Panc1 (cell line): Measurements from ENCODE around the gene STARD8. TPM values are rescaled to one million over a fixed set of nuclear protein-coding genes. Genes with fewer than 3 reads are reported as not detected.

Source experiments
- ATAC-seq: fragments of 200-7000 bp; cut with Tn5 transposase; 2 replicates; pipeline ENCODE4 v1.9.1; 2020; ENCODE audit warnings: mild to moderate bottlenecking, moderate library complexity
- BruUV-seq: library from RNA; stranded (reverse); fragments of 400-500 nt; replicated peaks from 2 replicates; lab custom pipeline; 2021; lab: Mats Ljungman, UMichigan
- CTCF ChIA-PET: fragments of 300-600 bp; sonication (Branson Sonifier 250); formaldehyde crosslinking; loops from one replicate; lab custom pipeline; 2022; ENCODE audit warnings: antibody characterized with exemption; lab: Charles Lee
- POLR2A ChIA-PET: fragments of 300-600 bp; sonication (Branson Sonifier 250); formaldehyde crosslinking; loops from one replicate; lab custom pipeline; 2022; ENCODE audit warnings: antibody characterized with exemption; lab: Charles Lee
- DNase-seq: peaks from one replicate; pipeline ENCODE4 v3.0.0-alpha.2; 2010; ENCODE audit warnings: low read depth, low spot score
- H3K27ac ChIP-seq: 2 replicates; pipeline ENCODE4 v1.5.1; 2011; ENCODE audit warnings: mild to moderate bottlenecking, low read length, inconsistent platforms
- H3K27me3 ChIP-seq: fragments of 200-500 bp; sonication (Bioruptor generic); 2 replicates; pipeline ENCODE4 v1.6.0; 2014; ENCODE audit warnings: low read length, inconsistent platforms; ENCODE audit not compliant: control insufficient read depth, insufficient read depth
- H3K36me3 ChIP-seq: fragments of 200-500 bp; sonication (Bioruptor generic); 2 replicates; pipeline ENCODE4 v1.5.1; 2014; ENCODE audit warnings: inconsistent platforms, mild to moderate bottlenecking, low read length, moderate library complexity; ENCODE audit not compliant: control insufficient read depth, insufficient read depth
- H3K4me1 ChIP-seq: 2 replicates; pipeline ENCODE4 v1.5.1; 2011; ENCODE audit warnings: inconsistent platforms, mild to moderate bottlenecking, low read length, moderate library complexity; ENCODE audit not compliant: control insufficient read depth, insufficient read depth
- H3K4me3 ChIP-seq, 2 experiments: 2 replicates each; pipeline ENCODE4 v1.5.1; 2011 to 2012; ENCODE audit warnings: low read depth in 2 of 2, low read length in 2 of 2, mild to moderate bottlenecking in 2 of 2, inconsistent platforms in 1 of 2, moderate library complexity in 1 of 2
- H3K9me3 ChIP-seq: fragments of 200-500 bp; sonication (Bioruptor generic); 2 replicates; pipeline ENCODE4 v1.5.1; 2014; ENCODE audit warnings: low read depth, mild to moderate bottlenecking, inconsistent platforms, low read length, moderate library complexity; ENCODE audit not compliant: control insufficient read depth, insufficient read depth
- POLR2AphosphoS5 ChIP-seq: IDR thresholded peaks from 2 replicates; pipeline ENCODE4 v1.6.1; 2012; ENCODE audit warnings: mild to moderate bottlenecking, low read depth, low read length, moderate library complexity
- REST ChIP-seq, 2 experiments: IDR thresholded peaks; 2 replicates each; pipeline ENCODE4 v1.6.1; 2011 to 2012; ENCODE audit warnings: low read depth in 2 of 2, control low read depth in 1 of 2, low read length in 1 of 2, mild to moderate bottlenecking in 1 of 2, moderate library complexity in 1 of 2; ENCODE audit not compliant: insufficient read depth in 1 of 2
- SIN3A ChIP-seq: IDR thresholded peaks from 2 replicates; pipeline ENCODE4 v1.6.1; 2012; ENCODE audit warnings: low read depth, mild to moderate bottlenecking, low read length, moderate library complexity, borderline replicate concordance; ENCODE audit not compliant: insufficient read depth
- TCF7L2 ChIP-seq: IDR thresholded peaks from 2 replicates; pipeline ENCODE4 v1.6.1; 2011; ENCODE audit warnings: mild to moderate bottlenecking, low read depth, low read length, inconsistent platforms
- in situ Hi-C: cut with HindIII; loops from 2 replicates; pipeline ENCODE4 v1.10.0; 2016; ENCODE audit warnings: low sequenced_read_pairs, low pct_unique_long_range_greater_than_20kb
- intact Hi-C: fragments of 100-400 bp; cut with micrococcal nuclease; formaldehyde crosslinking; loops from one replicate; pipeline ENCODE4 v1.10.0; 2022; ENCODE audit not compliant: unreplicated experiment
- total RNA-seq: library from RNA; stranded (reverse); gene quantifications from one replicate; pipeline ENCODE4 v1.2.1, GENCODE V29; 2021; ENCODE audit not compliant: unreplicated experiment
- TF ChIP-seq, protein P1 (sequence below): fragments of 450-650 bp; IDR thresholded peaks from 2 replicates; pipeline ENCODE4 v1.5.1; 2017; ENCODE audit warnings: mild to moderate bottlenecking

Gene STARD8
- total RNA-seq, 1 experiment from 2014 or later: 4.6 TPM

DNA sequence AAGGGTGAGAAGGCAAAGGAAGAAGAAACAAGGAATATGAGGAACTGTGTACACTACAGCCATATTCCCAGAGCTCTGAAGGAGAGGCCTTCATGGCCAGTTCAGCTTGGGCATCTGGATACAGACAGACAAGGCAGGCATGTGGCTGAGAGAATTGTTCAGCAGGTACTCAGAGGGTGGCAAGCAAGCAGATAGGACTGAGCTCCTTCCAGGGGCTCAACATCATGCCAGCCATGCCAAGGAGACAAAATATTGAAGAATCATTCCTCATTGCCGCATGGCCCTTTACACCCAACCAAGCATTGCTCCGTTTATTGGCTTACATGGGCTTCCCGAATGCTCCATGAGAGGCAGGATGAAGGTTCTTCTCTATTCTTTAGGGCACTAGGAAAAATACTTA, 102.8 kb downstream of the STARD8 start:
- POLR2A ChIA-PET: no interaction called here
- BruUV-seq: no TSS peak

DNA sequence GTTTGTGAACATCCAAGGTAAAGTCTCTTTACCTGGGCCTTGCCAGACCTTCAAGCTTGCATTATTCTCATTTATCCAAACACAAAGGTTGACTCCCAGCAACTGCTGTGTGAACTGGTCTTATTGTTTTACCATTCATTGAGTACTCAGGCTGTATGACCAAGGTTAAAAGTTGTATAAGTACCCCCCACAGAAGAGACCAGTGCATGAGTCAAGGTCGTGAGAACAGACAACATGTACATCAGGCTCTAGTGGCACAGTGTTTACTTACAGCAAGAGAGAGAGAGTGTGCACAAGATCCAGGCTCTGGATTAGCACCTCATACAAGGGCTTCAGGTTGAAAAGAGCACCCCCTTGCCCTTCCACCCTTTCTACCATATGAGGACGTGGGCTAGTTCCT, 103.9 kb downstream of the STARD8 start:
- Histone ChIP-seq H3K36me3 (no peaks in the 10 kb centered on the region), H3K27ac (no peak overlapping the region), H3K9me3 (no peaks in the 10 kb centered on the region), H3K4me1 (no peaks in the 10 kb centered on the region), H3K27me3 (no peaks in the 10 kb centered on the region), H3K4me3 (no peak overlapping the region)
- BruUV-seq: no TSS peak
- CTCF ChIA-PET: no interaction called here
- in situ Hi-C loops: no loop called here
- intact Hi-C loops: no loop called here
- POLR2A ChIA-PET: no interaction called here
- DNase-seq (no peak), ATAC-seq (no peak)
- TF ChIP-seq TCF7L2 (no peak), SIN3A (no peak), REST (IDR thresholded peaks at IDR 0.05; ENCODE audit: insufficient read depth in 1 of 2, low read depth in 2 of 2, low read length in 1 of 2) (no peak)
- TF ChIP-seq, protein P1, sequence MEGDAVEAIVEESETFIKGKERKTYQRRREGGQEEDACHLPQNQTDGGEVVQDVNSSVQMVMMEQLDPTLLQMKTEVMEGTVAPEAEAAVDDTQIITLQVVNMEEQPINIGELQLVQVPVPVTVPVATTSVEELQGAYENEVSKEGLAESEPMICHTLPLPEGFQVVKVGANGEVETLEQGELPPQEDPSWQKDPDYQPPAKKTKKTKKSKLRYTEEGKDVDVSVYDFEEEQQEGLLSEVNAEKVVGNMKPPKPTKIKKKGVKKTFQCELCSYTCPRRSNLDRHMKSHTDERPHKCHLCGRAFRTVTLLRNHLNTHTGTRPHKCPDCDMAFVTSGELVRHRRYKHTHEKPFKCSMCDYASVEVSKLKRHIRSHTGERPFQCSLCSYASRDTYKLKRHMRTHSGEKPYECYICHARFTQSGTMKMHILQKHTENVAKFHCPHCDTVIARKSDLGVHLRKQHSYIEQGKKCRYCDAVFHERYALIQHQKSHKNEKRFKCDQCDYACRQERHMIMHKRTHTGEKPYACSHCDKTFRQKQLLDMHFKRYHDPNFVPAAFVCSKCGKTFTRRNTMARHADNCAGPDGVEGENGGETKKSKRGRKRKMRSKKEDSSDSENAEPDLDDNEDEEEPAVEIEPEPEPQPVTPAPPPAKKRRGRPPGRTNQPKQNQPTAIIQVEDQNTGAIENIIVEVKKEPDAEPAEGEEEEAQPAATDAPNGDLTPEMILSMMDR: no peak

More for the DNA sequence above, 102.8 kb downstream of the STARD8 start:
- no peak for ATAC-seq
- CTCF ChIA-PET: no interaction called here
- Histone ChIP-seq H3K27ac (no peak overlapping the region), H3K4me3 (no peak overlapping the region), H3K27me3 (no peaks in the 10 kb centered on the region), H3K9me3 (no peaks in the 10 kb centered on the region), H3K36me3 (no peaks in the 10 kb centered on the region), H3K4me1 (no peaks in the 10 kb centered on the region)
- TF ChIP-seq REST (IDR thresholded peaks at IDR 0.05; ENCODE audit: insufficient read depth in 1 of 2, low read depth in 2 of 2, low read length in 1 of 2) (no peak), POLR2AphosphoS5 (no peak), SIN3A (no peak), TCF7L2 (no peak)
- TF ChIP-seq, protein P1: no peak
- intact Hi-C loops: no loop called here
- DNase-seq: no peak
- in situ Hi-C loops: no loop called here
